ENCODE data around the gene ETV5.

Gene ETV5

GRCh38 chr3:186094696-186095425 lies 14.0 kb downstream of the ETV5 start:
- DNase-seq = no peak

GRCh38 chr3:186094271-186094670 lies 14.6 kb downstream of the ETV5 start:
- DNase-seq = no peak

GRCh38 chr3:186093271-186093900 lies 15.5 kb downstream of the ETV5 start:
- DNase-seq = no peak

- DNase-seq = no peak
These were observed 16.4 kb downstream of the ETV5 start for GRCh38 chr3:186092360-186093070.

- DNase-seq = no peak
These were observed 18.0 kb downstream of the ETV5 start for GRCh38 chr3:186090901-186091300.

- no peak for DNase-seq
These were observed 20.6 kb downstream of the ETV5 start for GRCh38 chr3:186088335-186088734.

GRCh38 chr3:186084264-186084663 lies 24.6 kb downstream of the ETV5 start:
- DNase-seq = no peak

GRCh38 chr3:186083746-186084145 lies 25.1 kb downstream of the ETV5 start:
- no peak for DNase-seq

GRCh38 chr3:186082150-186082549 lies 26.7 kb downstream of the ETV5 start:
- no peak for DNase-seq

GRCh38 chr3:186081678-186082077 lies 27.2 kb downstream of the ETV5 start:
- DNase-seq = no peak

- no peak for DNase-seq
These were observed 27.9 kb downstream of the ETV5 start for GRCh38 chr3:186080849-186081438.

GRCh38 chr3:186079925-186080324 lies 29.0 kb downstream of the ETV5 start:
- no peak for DNase-seq

- no peak for DNase-seq
These were observed 31.4 kb downstream of the ETV5 start for GRCh38 chr3:186077466-186077865.

- DNase-seq = no peak
These were observed 32.8 kb downstream of the ETV5 start for GRCh38 chr3:186075931-186076567.

- DNase-seq = no peak
These were observed 33.4 kb downstream of the ETV5 start for GRCh38 chr3:186075489-186075888.

- no peak for DNase-seq
These were observed 35.2 kb downstream of the ETV5 start for GRCh38 chr3:186073641-186074040.

- no peak for DNase-seq
These were observed 37.9 kb downstream of the ETV5 start for GRCh38 chr3:186070996-186071395.

GRCh38 chr3:186070550-186070949 lies 38.3 kb downstream of the ETV5 start:
- DNase-seq = no peak

- DNase-seq = no peak
These were observed 38.8 kb downstream of the ETV5 start for GRCh38 chr3:186070133-186070532.

GRCh38 chr3:186069199-186069598 lies 39.7 kb downstream of the ETV5 start:
- DNase-seq = no peak

- DNase-seq = no peak
These were observed 40.7 kb downstream of the ETV5 start for GRCh38 chr3:186068243-186068552.

GRCh38 chr3:186067360-186068242 lies 41.3 kb downstream of the ETV5 start:
- DNase-seq = no peak
